Activated CD4-positive, alpha-beta T cell treated with anti-CD3 and anti-CD28 coated beads for 36 hours (primary cell): ENCODE results near the gene UBR3. TPM values are rescaled to one million over a fixed set of nuclear protein-coding genes. Genes with fewer than 3 reads are reported as not detected.

ENCODE experiments used
- ATAC-seq: fragments of 200-7000 bp; cut with Tn5 transposase; one replicate; pipeline ENCODE4 v1.10.0; 2021; ENCODE audit warnings: mild to moderate bottlenecking, moderate library complexity
- CTCF ChIA-PET: fragments of 350-600 bp; sonication (Branson Sonifier 250); formaldehyde crosslinking; loops from one replicate; lab custom pipeline; 2021; ENCODE audit warnings: antibody characterized with exemption; lab: Charles Lee
- POLR2A ChIA-PET: fragments of 350-600 bp; sonication (Branson Sonifier 250); formaldehyde crosslinking; loops from one replicate; lab custom pipeline; 2021; ENCODE audit warnings: antibody characterized with exemption, inconsistent platforms; lab: Charles Lee
- DNase-seq: peaks from one replicate; pipeline ENCODE4 v3.0.0-alpha.2; 2020
- H3K27ac Mint-ChIP-seq: one replicate; pipeline ENCODE4 v1.8.0; 2021; ENCODE audit warnings: mixed read lengths
- H3K27me3 Mint-ChIP-seq: one replicate; pipeline ENCODE4 v1.8.0; 2021; ENCODE audit warnings: mixed read lengths
- H3K36me3 Mint-ChIP-seq: one replicate; pipeline ENCODE4 v1.8.0; 2021; ENCODE audit warnings: low read depth, mixed read lengths
- H3K4me1 Mint-ChIP-seq: one replicate; pipeline ENCODE4 v1.8.0; 2021; ENCODE audit warnings: mixed read lengths
- H3K4me3 Mint-ChIP-seq: one replicate; pipeline ENCODE4 v1.8.0; 2021; ENCODE audit warnings: mild to moderate bottlenecking, moderate library complexity, mixed read lengths
- H3K9me3 Mint-ChIP-seq: one replicate; pipeline ENCODE4 v1.8.0; 2021; ENCODE audit warnings: low read depth, mixed read lengths
- intact Hi-C, 2 experiments: fragments of 100-400 bp; cut with DNase I in 1 of 2; cut with micrococcal nuclease in 1 of 2; formaldehyde crosslinking; loops; one replicate each; pipeline versions ENCODE4 v1.14.2 to v1.15.1; 2022 to 2024; cut with DNase I, micrococcal nuclease
- total RNA-seq, 2 experiments: library from RNA; stranded (reverse); gene quantifications; one replicate each; pipeline ENCODE4 v1.2.3, GENCODE V29; 2021

UBR3 gene
- total RNA-seq, 2 experiments from 2014 or later: 17.2 to 26.1 TPM

DNA sequence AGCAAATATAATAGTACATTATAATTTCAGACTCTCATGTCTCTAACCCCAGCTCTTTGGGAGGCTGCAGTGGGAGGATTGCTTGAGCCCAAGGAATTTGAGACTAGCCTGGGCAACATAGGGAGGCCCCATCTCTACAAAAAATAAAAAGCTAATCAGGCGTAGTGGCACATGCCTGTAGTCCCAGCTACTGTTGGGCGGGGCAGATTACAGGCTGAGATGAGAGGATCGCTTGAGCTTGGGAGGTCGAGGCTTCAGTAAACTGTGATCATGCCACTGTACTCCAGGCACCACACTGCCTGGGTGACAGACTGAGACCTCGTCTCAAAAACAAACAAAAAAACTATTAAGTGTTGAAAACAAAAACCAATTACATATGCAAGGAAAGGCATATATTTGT, 227.7 kb downstream of the UBR3 start:
- POLR2A ChIA-PET: no interaction called here
- Mint-ChIP-seq H3K36me3 (peaks cover 26% of the 10 kb centered on the region), H3K4me3 (no peak overlapping the region), H3K27ac (no peak overlapping the region), H3K9me3 (no peaks in the 10 kb centered on the region), H3K4me1 (no peaks in the 10 kb centered on the region), H3K27me3 (no peaks in the 10 kb centered on the region)
- ATAC-seq: no peak
- CTCF ChIA-PET: interaction anchor here (0.6 kb wide), 1 partner anchor 9 kb away, joined by 3 read pairs; no protein-coding TSS in a partner anchor
- no peak for DNase-seq
- intact Hi-C loops: no loop called here

DNA sequence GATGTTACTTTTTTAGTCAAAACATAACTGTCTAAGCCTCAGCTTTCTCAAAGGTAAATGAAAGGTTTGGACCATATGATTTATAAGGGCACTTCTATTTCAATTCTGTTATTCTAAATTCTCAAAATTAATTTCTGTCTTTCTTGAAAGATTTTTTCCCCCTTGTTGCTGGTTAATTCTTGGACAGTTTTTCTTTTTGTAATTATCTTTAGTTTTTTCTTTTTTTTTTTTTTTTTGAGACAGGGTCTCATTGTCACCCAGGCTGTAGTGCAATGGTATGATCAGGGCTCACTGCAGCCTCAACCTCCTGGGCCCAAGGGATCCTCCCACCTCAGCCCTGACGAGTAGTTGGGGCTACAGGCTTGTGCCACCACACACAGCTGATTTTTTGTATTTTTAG, 229.6 kb downstream of the UBR3 start:
- H3K36me3 Mint-ChIP-seq: peaks cover 28% of the 10 kb centered on the region
- no peaks in the 10 kb centered on the region for H3K27me3 Mint-ChIP-seq
- DNase-seq: no peak
- no peak overlapping the region for H3K27ac Mint-ChIP-seq
- ChIA-PET POLR2A (interaction anchor here (0.7 kb wide), 1 partner anchor 1740 kb away, joined by 4 read pairs; no protein-coding TSS in a partner anchor), CTCF (no interaction called here)
- H3K9me3 Mint-ChIP-seq: no peaks in the 10 kb centered on the region
- no peak overlapping the region for H3K4me3 Mint-ChIP-seq
- intact Hi-C loops: no loop called here
- H3K4me1 Mint-ChIP-seq: no peaks in the 10 kb centered on the region
- no peak for ATAC-seq

DNA sequence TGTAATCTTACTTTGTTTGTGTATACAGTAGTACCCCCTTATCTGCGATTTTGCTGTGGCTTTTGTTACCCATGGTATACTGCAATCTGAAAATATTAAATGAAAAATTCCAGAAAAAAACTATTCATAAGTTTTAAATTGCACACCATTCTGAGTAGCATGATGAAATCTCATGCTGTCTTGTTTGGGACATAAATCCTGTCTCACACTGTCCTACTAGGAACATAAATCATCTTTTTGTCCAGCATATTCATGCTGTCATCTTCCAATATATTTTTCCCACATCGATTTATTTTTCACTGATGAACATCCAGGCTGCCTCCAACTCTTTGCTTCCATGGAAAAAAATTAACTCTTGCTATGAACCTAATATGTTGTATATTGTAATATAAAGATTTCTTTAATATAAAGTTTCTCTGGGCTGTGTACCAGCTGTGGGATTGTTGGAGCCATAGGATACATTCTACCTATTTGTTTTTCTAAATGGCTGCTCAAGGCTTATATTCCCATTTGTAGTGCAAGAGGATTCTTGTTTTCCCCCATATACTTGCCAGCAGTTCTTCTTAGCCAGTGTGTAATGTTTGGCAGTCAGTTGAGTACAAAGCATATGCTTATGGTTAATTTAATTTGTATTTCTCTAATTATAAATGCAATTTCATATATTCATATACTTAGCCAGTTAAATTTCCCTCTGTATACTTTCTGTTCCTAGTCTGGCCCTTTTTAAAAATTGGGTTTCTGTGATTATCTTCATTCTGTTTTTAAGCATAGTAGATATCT, 236.4 kb downstream of the UBR3 start:
- ChIA-PET CTCF (interaction anchor here (1.6 kb wide), 1 partner anchor 10 kb away, joined by 5 read pairs; no protein-coding TSS in a partner anchor), POLR2A (no interaction called here)
- no peak for ATAC-seq
- Mint-ChIP-seq H3K9me3 (peaks cover 3% of the 10 kb centered on the region), H3K27ac (no peak overlapping the region), H3K4me1 (no peaks in the 10 kb centered on the region), H3K4me3 (no peak overlapping the region), H3K27me3 (no peaks in the 10 kb centered on the region), H3K36me3 (peaks cover 38% of the 10 kb centered on the region)
- no peak for DNase-seq
- intact Hi-C loops: no loop called here

DNA sequence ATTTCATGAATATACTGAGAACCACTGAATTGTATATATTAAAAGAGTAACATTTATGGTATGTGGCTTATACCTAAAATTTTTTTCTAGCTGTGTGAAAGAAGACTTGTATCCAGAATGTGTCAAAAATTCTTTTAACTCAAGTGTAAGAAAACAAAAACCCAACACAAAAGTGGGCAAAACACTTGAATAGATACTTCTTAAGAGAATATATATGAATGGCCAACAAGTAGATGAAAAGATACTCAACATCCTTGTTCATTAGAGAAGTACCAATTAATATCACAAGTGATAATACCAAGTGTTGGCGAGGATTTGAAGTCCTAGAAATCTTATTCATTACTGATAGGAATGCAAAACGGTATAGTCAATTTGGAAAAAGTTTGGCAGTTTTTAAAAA, 243.5 kb downstream of the UBR3 start:
- intact Hi-C loops: no loop called here
- no peak overlapping the region for H3K27ac Mint-ChIP-seq
- ChIA-PET CTCF (interaction anchor here (1.1 kb wide), 1 partner anchor 10 kb away, joined by 3 read pairs; no protein-coding TSS in a partner anchor), POLR2A (no interaction called here)
- peaks cover 13% of the 10 kb centered on the region for H3K9me3 Mint-ChIP-seq
- ATAC-seq: no peak
- no peak for DNase-seq
- no peaks in the 10 kb centered on the region for H3K4me1 Mint-ChIP-seq
- no peak overlapping the region for H3K4me3 Mint-ChIP-seq
- peaks cover 55% of the 10 kb centered on the region for H3K36me3 Mint-ChIP-seq
- H3K27me3 Mint-ChIP-seq: no peaks in the 10 kb centered on the region

DNA sequence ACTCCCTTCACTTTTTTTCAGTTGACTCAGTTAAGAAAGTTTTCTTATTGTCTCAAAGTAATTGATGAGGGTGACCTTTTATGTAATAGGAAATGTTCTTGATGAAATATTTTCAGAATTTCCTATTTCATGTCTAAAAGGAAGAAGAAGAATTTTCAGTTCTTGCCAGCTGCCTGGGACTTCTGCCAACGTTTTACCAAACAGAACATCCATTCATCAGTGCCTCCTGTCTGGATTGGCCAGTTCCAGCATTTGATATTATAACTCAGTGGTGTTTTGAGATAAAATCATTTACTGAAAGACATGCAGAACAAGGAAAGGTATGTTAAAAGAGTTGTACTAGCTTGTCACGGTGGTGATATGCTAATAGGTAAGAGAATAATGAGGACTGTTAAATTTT, 246.0 kb downstream of the UBR3 start:
- ChIA-PET CTCF (interaction anchor here (1.2 to 2.1 kb wide), 2 partner anchors 9 to 14 kb away, joined by 3 to 5 read pairs; no protein-coding TSS in a partner anchor), POLR2A (no interaction called here)
- Mint-ChIP-seq H3K4me1 (no peaks in the 10 kb centered on the region), H3K36me3 (peaks cover 45% of the 10 kb centered on the region), H3K27ac (no peak overlapping the region), H3K9me3 (peaks cover 12% of the 10 kb centered on the region), H3K27me3 (no peaks in the 10 kb centered on the region), H3K4me3 (no peak overlapping the region)
- DNase-seq (no peak), ATAC-seq (no peak)
- intact Hi-C loops: no loop called here

DNA sequence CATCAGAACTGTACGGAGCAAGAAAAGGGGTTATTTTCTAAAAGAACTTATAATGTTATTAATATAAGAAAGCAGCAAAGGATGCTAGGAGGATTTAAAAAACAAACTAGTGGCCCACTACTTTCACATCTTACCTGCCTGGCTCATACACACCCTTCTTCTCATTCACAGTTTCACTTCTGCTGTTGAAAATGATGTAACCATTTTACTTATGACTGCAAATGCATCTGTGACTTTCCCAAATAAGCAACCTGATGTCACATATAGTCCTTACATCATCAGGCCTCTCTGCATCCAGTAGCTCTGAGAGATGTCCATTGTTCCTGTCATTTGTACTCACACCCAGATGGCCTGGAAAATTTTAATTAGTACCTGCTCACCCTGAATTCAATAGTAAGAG, 248.9 kb downstream of the UBR3 start:
- Mint-ChIP-seq H3K4me1 (no peaks in the 10 kb centered on the region), H3K4me3 (no peak overlapping the region), H3K27ac (no peak overlapping the region), H3K9me3 (peaks cover 4% of the 10 kb centered on the region), H3K36me3 (peaks cover 25% of the 10 kb centered on the region), H3K27me3 (no peaks in the 10 kb centered on the region)
- ATAC-seq: no peak
- intact Hi-C loops: no loop called here
- no peak for DNase-seq
- CTCF ChIA-PET: no interaction called here
- POLR2A ChIA-PET: no interaction called here

DNA sequence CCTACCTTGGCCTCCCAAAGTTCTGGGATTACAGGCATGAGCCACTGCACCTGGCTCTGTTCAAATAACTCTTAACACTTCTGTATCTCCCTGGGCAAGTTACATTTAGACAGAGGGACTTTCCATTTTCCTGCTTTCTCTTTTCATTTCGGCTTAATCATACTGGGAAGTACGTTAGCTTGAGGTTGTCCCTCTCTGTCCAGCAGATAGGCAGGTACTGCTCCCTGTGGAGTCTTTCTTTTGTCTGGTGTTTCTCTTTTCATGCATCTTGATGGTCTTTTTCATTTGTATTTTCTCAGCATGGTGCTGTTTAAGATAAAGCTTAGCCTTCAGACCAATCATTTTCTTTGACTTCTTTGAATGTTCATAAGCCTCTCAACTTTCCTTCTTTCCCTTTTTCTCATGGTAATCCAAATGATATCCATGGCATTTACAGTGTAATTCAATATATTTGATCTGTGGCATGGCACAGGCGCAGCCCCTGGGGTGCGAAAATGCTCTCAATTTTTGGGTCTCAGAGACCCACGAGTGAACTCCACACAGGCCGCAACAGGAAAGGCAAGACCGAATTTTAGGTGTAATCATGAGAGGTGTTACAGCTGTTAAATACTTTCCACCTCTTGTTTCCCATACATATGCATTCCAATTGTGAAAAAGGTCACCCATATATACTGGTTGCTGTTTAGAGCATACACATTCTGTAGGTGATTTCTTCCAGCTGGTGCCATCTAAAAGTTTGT, 250.7 kb downstream of the UBR3 start:
- no peaks in the 10 kb centered on the region for H3K4me1 Mint-ChIP-seq
- H3K27ac Mint-ChIP-seq: no peak overlapping the region
- peaks cover 20% of the 10 kb centered on the region for H3K36me3 Mint-ChIP-seq
- no peaks in the 10 kb centered on the region for H3K9me3 Mint-ChIP-seq
- DNase-seq (no peak), ATAC-seq (no peak)
- ChIA-PET CTCF (no interaction called here), POLR2A (no interaction called here)
- no peaks in the 10 kb centered on the region for H3K27me3 Mint-ChIP-seq
- intact Hi-C loops: no loop called here
- H3K4me3 Mint-ChIP-seq: no peak overlapping the region

DNA sequence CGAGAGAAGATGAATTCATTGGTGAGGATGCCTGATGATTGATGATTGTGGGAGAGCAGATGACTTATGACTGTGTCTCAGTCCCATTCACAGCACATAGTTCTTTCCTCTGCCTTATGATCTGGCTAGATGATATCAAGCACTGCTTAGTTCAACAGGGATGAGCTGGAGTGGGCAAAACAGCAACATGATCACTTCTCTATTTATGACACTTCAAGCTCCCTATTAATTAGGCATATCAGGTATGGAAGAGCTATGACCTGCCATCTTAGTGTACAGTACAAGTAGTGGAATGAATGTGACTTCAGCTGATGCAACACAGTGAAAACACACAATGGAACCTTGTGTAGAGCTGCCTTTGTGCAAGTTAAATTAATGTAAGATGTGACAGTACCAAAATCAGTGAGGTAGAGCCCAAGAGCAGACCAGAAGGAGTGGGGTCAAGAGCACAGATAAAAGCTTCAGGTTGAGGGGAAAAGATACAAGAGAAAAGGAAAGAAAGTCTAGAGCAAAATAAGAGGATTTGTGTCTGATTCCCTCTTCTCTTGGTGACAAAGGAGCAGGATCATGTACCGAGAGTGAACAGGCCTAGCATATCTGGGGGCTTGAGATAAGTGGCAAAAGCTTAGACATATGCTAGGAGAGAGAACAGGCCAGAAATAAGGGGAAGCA, 257.7 kb downstream of the UBR3 start:
- no peaks in the 10 kb centered on the region for H3K27me3 Mint-ChIP-seq
- CTCF ChIA-PET: interaction anchor here (0.5 to 1.0 kb wide), 4 partner anchors 12 to 968 kb away, joined by 3 read pairs; no protein-coding TSS in a partner anchor

DNA sequence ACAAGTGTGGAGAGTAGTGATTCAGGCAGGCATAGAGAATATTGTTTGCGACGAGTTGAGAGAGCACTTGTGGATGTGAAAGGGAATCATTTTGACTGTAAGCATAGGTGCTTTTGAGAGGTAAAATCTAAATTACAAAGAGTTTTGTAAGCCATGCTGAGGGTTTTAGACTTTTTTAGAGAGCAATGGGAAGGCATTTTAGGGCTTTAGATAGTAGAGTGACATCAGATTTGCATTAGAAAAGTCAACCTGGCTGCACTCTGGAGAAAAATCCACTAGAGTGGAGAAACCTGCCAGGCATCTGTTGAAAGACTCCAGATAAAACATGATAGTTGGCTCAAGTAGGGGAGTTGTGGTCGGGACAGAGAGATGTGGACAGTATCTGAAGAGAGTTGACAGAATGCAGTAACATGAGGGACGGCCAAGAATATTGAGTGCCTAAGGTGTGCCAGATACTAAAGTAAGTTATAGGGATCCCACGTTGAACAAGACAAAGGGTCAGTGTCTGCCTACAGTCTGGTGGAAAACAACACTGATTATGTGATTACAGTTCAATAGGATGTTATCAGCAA, 258.9 kb downstream of the UBR3 start:
- ChIA-PET POLR2A (no interaction called here), CTCF (no interaction called here)
- Mint-ChIP-seq H3K4me1 (no peaks in the 10 kb centered on the region), H3K9me3 (peaks cover 8% of the 10 kb centered on the region), H3K36me3 (peaks cover 6% of the 10 kb centered on the region), H3K27me3 (no peaks in the 10 kb centered on the region), H3K4me3 (no peak overlapping the region), H3K27ac (no peak overlapping the region)
- no peak for DNase-seq
- intact Hi-C loops: no loop called here
- no peak for ATAC-seq

More for the DNA sequence above, 257.7 kb downstream of the UBR3 start:
- ATAC-seq (peak; percentile 69), DNase-seq (no peak)
- Mint-ChIP-seq H3K4me3 (no peak overlapping the region), H3K4me1 (no peaks in the 10 kb centered on the region), H3K36me3 (peaks cover 4% of the 10 kb centered on the region), H3K27ac (no peak overlapping the region), H3K9me3 (peaks cover 2% of the 10 kb centered on the region)
- intact Hi-C loops: no loop called here
- POLR2A ChIA-PET: interaction anchor here (0.6 to 0.7 kb wide), 2 partner anchors 24 to 660 kb away, joined by 3 to 5 read pairs; no protein-coding TSS in a partner anchor

DNA sequence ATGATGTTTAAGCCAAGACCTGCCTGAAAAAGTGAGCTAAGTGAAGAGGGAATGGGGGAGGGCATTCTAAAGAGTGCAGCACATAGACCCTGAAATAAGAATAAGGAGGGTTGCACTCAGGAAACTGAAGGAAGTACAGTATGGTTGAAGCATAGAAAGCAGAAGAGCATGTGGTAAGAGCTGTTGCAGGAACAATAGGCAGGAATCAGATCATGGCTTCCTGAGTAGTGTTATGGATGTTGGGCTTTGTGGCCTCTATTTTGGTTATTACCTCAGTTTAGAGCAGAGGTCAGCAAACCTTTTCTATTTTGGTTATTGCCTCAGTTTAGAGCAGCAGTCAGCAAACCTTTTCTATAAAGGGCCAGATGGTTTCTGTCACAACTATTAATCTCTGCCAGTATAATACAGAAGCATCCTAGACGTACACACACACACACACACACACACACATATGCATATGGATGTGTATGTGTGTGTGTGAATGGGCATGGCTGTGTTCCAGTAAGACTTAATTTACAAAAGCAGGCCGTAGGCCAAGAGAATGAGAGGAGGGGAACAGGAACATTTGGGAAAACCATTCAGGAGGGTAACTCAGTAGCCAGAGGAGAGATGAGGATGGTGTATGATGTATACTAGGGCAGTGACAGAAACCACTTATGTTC, 259.6 kb downstream of the UBR3 start:
- POLR2A ChIA-PET: no interaction called here

More for the DNA sequence above, 259.6 kb downstream of the UBR3 start:
- CTCF ChIA-PET: interaction anchor here (0.6 kb wide), 1 partner anchor 10 kb away, joined by 3 read pairs; no protein-coding TSS in a partner anchor
- H3K27ac Mint-ChIP-seq: no peak overlapping the region
- no peaks in the 10 kb centered on the region for H3K4me1 Mint-ChIP-seq
- no peaks in the 10 kb centered on the region for H3K27me3 Mint-ChIP-seq
- intact Hi-C loops: no loop called here
- H3K4me3 Mint-ChIP-seq: no peak overlapping the region
- ATAC-seq: no peak
- peaks cover 9% of the 10 kb centered on the region for H3K9me3 Mint-ChIP-seq
- H3K36me3 Mint-ChIP-seq: peaks cover 3% of the 10 kb centered on the region
- DNase-seq: no peak
